A549 (cell line): ENCODE data around the gene SNX6. TPM values are rescaled to one million over a fixed set of nuclear protein-coding genes. Genes with fewer than 3 reads are reported as not detected.

ENCODE experiments used
- ATAC-seq, 2 experiments: fragments of 200-7000 bp in 1 of 2; fragments of >200 bp in 1 of 2; cut with Nextera tagmentation in 1 of 2; cut with Tn5 transposase in 1 of 2; 3 replicates each; pipeline versions ENCODE4 v1.8.0 to v1.9.1; 2018 to 2020; ENCODE audit warnings: mild to moderate bottlenecking in 1 of 2, moderate library complexity in 1 of 2
- CTCF ChIA-PET: fragments of 300-600 bp; sonication (Branson Sonifier 250); formaldehyde crosslinking; extraction: SDS; loops from one replicate; lab custom pipeline; 2021; ENCODE audit warnings: antibody characterized with exemption, inconsistent platforms; lab: Yijun Ruan, JAX
- POLR2A ChIA-PET: fragments of 350-600 bp; formaldehyde crosslinking; extraction: SDS; loops from one replicate; lab custom pipeline; 2021; ENCODE audit warnings: antibody characterized with exemption, inconsistent platforms; lab: Yijun Ruan, JAX
- DNase-seq, 2 experiments: peaks; one replicate each; pipeline versions ENCODE4 v3.0.0 to v3.0.0-alpha.2; 2011 to 2016; ENCODE audit warnings: low read depth in 1 of 2, low spot score in 1 of 2
- FAIRE-seq: peaks from 2 replicates; lab custom pipeline; 2011; peaks lifted over from hg19 to GRCh38; lab: Jason Lieb, UNC
- H3K27ac ChIP-seq, 2 experiments: fragments of >200 bp; sonication (Bioruptor Twin); formaldehyde crosslinking; 3 replicates each; pipeline ENCODE4 v1.5.1; 2016 to 2017
- H3K4me1 ChIP-seq: fragments of >200 bp; sonication (Bioruptor Twin); formaldehyde crosslinking; 3 replicates; pipeline ENCODE4 v1.6.1; 2016
- H3K4me2 ChIP-seq: fragments of >200 bp; sonication (Bioruptor Twin); formaldehyde crosslinking; 3 replicates; pipeline ENCODE4 v1.6.1; 2016
- H3K4me3 ChIP-seq: fragments of >200 bp; sonication (Bioruptor Twin); formaldehyde crosslinking; 3 replicates; pipeline ENCODE4 v1.5.1; 2016
- H3K9me3 ChIP-seq: fragments of >200 bp; sonication (Bioruptor Twin); formaldehyde crosslinking; 3 replicates; pipeline ENCODE4 v1.6.1; 2016
- FOSB ChIP-seq: fragments of 250-450 bp; sonication (Bioruptor Pico); IDR thresholded peaks from 2 replicates; pipeline ENCODE4 v1.5.0; 2020; ENCODE audit warnings: mild to moderate bottlenecking, moderate library complexity
- FOXS1 ChIP-seq: fragments of 250-450 bp; sonication (Bioruptor Pico); IDR thresholded peaks from 2 replicates; pipeline ENCODE4 v1.5.0; 2020; ENCODE audit warnings: mild to moderate bottlenecking, moderate library complexity
- HEYL ChIP-seq: fragments of 250-450 bp; sonication (Bioruptor Pico); IDR thresholded peaks from 2 replicates; pipeline ENCODE4 v1.8.0; 2021; ENCODE audit warnings: mild to moderate bottlenecking, moderate library complexity
- JUN ChIP-seq, 2 experiments: fragments of >200 bp; sonication (Bioruptor Twin); formaldehyde crosslinking; IDR thresholded peaks; 2 replicates in 1 of 2; 3 replicates in 1 of 2; pipeline ENCODE4 v1.6.1; 2016 to 2017
- NFE2L2 ChIP-seq: fragments of 150-350 bp; conservative IDR thresholded peaks from 2 replicates; pipeline ENCODE4 v1.6.1; 2014; ENCODE audit warnings: low read length
- POLR2AphosphoS2 ChIP-seq: conservative IDR thresholded peaks from 2 replicates; pipeline ENCODE4 v1.6.1; 2012; ENCODE audit warnings: low read length, improper control_type of control experiment, inconsistent platforms
- RAD21 ChIP-seq, 2 experiments: fragments of >200 bp in 1 of 2; sonication (Bioruptor Twin) in 1 of 2; formaldehyde crosslinking in 1 of 2; IDR thresholded peaks in 1 of 2; conservative IDR thresholded peaks in 1 of 2; 2 replicates in 1 of 2; 3 replicates in 1 of 2; pipeline ENCODE4 v1.6.1; 2012 to 2018; ENCODE audit warnings: inconsistent platforms in 1 of 2
- RCOR1 ChIP-seq: fragments of 150-350 bp; IDR thresholded peaks from 2 replicates; pipeline ENCODE4 v1.6.1; 2014; ENCODE audit warnings: antibody characterized with exemption, low read length, low read depth
- REST ChIP-seq: fragments of 200-600 bp; sonication (generic); IDR thresholded peaks from 2 replicates; pipeline ENCODE4 v1.6.1; 2016; ENCODE audit warnings: antibody characterized with exemption, mild to moderate bottlenecking, moderate library complexity
- RFX5 ChIP-seq: fragments of 450-650 bp; IDR thresholded peaks from 2 replicates; pipeline ENCODE4 v1.7.1; 2014; ENCODE audit warnings: antibody characterized with exemption, mild to moderate bottlenecking, moderate library complexity
- RNF2 ChIP-seq: fragments of 200-600 bp; sonication (generic); IDR thresholded peaks from 2 replicates; pipeline ENCODE4 v1.6.1; 2016; ENCODE audit warnings: low read depth, mild to moderate bottlenecking, antibody characterized with exemption, moderate library complexity, borderline replicate concordance
- SREBF2 ChIP-seq: fragments of 450-650 bp; IDR thresholded peaks from 2 replicates; pipeline ENCODE4 v1.6.1; 2014; ENCODE audit warnings: mild to moderate bottlenecking, moderate library complexity
- ZC3H11A ChIP-seq: fragments of 450-650 bp; IDR thresholded peaks from 2 replicates; pipeline ENCODE4 v1.6.1; 2014; ENCODE audit warnings: antibody characterized with exemption, mild to moderate bottlenecking
- WGBS: methylation state at CpG from one replicate; pipeline ENCODE4 v1.1.6; 2017; ENCODE audit errors: missing lambda C conversion rate; 5-methylcytosine and 5-hydroxymethylcytosine counted together
- polyA plus RNA-seq, 4 experiments: library from polyadenylated mRNA; depleted of rRNA in 3 of 4; stranded (reverse); fragments of >200 nt; fragmentation: RNase III in 1 of 4; extraction: RNeasy Plus Mini Kit Qiagen cat#74134 plus additional on column Dnase treatment in 1 of 4; gene quantifications; 2 replicates in 3 of 4; 3 replicates in 1 of 4; pipeline ENCODE4 v1.2.3, GENCODE V29; 2011 to 2017
- TF ChIP-seq, protein P1 (sequence below): IDR thresholded peaks from 2 replicates; pipeline ENCODE4 v1.6.1; 2012

The SNX6 gene
- polyA plus RNA-seq, 2 of the 4 experiments (the other 2 are of a cell fraction) = 149 to 174 TPM

- TF ChIP-seq REST (no peak), POLR2AphosphoS2 (no peak), FOXS1 (CRISPR knock-in tag) (no peak), FOSB (CRISPR knock-in tag) (no peak), ZC3H11A (no peak)
- TF ChIP-seq, all 56 proteins: peak for 0
These were observed 46.4 kb downstream of the SNX6 start (continued) for GRCh38 chr14:34583525-34583924.

DNA sequence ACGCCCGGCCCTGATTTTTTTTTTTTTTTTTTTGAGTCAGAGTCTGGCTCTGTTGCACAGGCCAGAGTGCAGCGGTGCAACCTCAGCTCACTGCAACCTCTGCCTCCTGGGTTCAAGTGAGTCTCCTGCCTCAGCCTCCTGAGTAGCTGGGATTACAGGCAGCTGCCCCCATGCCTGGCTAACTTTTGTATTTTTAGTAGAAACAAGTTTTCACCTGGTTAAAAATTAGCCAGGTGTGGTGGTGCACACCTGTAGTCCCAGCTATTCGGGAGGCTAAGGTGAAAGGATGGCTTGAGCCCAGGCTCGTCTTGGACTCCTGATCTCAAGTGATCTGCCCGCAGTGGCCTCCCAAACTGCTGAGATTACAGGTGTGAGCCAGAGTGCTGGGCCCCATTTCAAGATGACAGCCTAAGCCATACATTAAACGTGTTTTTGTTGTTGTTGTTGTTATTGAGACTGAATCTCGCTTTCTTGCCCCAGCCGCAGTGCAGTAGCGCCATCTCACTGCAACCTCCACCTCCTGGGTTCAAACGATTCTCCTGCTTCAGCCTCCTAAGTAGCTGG is 47.7 kb downstream of the SNX6 start:
- FAIRE-seq = no peak
- Histone ChIP-seq H3K4me3 (no peak overlapping the region), H3K27ac (peak overlapping the region in 1 of 2 experiments; percentile 86; a peak in 4 of 6 replicates), H3K4me2 (no peak overlapping the region), H3K4me1 (peaks cover 32% of the 10 kb centered on the region), H3K9me3 (no peaks in the 10 kb centered on the region)
- CTCF ChIA-PET = interaction anchor here (1.1 to 1.7 kb wide), 2 partner anchors 18 to 141 kb away, joined by 3 to 6 read pairs; no protein-coding TSS in a partner anchor
- WGBS = 96% methylated on average over 11 of the region's 11 CpGs
- no peak for TF ChIP-seq SREBF2
- no peak for TF ChIP-seq HEYL
- TF ChIP-seq JUN (IDR thresholded peaks at IDR 0.05) = no peak
- TF ChIP-seq, protein P1, sequence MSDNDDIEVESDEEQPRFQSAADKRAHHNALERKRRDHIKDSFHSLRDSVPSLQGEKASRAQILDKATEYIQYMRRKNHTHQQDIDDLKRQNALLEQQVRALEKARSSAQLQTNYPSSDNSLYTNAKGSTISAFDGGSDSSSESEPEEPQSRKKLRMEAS = no peak
- no peak for TF ChIP-seq REST
- TF ChIP-seq RAD21 (conservative IDR thresholded peaks at IDR 0.05 in 1 of 2, IDR thresholded peaks at IDR 0.05 in 1 of 2) = no peak
- no peak for TF ChIP-seq RCOR1
- no peak for TF ChIP-seq RFX5
- no peak for DNase-seq
- no peak for ATAC-seq
- POLR2A ChIA-PET = no interaction called here

- H3K4me1 ChIP-seq = peaks cover 42% of the 10 kb centered on the region
- TF ChIP-seq JUN (IDR thresholded peaks at IDR 0.05) = no peak
- TF ChIP-seq RNF2 = no peak
- TF ChIP-seq NFE2L2 = no peak
- TF ChIP-seq POLR2AphosphoS2 = no peak
- ChIA-PET CTCF (interaction anchor here (0.9 kb wide), 1 partner anchor 18 kb away, joined by 4 read pairs; no protein-coding TSS in a partner anchor), POLR2A (interaction anchor here (0.6 kb wide), 1 partner anchor 25 kb away, joined by 3 read pairs; no protein-coding TSS in a partner anchor)
- ATAC-seq (no peak), FAIRE-seq (no peak), DNase-seq (no peak)
- H3K4me2 ChIP-seq = peak overlapping the region; percentile 47
- no peak overlapping the region for H3K4me3 ChIP-seq
- 95% methylated on average over 5 of the region's 5 CpGs for WGBS
- H3K9me3 ChIP-seq = no peaks in the 10 kb centered on the region
- H3K27ac ChIP-seq = peak overlapping the region; percentile 66 to 86; a peak in 5 of 6 replicates
These were observed 49.6 kb downstream of the SNX6 start for GRCh38 chr14:34580381-34580780.
